ENCODE results near the gene GRK5. TPM values are rescaled to one million over a fixed set of nuclear protein-coding genes. Genes with fewer than 3 reads are reported as not detected.
A peak's percentile ranks its signal among the peaks of the same experiment; 100 is the strongest.

GRK5 gene
- total and polyA plus RNA-seq, 9 of the 15 experiments (the other 6 are each of a cell fraction or from before 2014, with no cell fraction given): 0.46 to 0.83 (median 0.67) TPM; not detected in 2

GRCh38 chr10:119190954-119191785 is 16.2 kb upstream of the GRK5 start (continued):
- TF ChIP-seq ZNF436 (CRISPR knock-in tag; IDR thresholded peaks at IDR 0.05) (no peak), ZBTB8A (IDR thresholded peaks at IDR 0.05; ENCODE audit: partially characterized antibody) (no peak), MAFF (IDR thresholded peaks at IDR 0.05; ENCODE audit: low read length) (no peak), ARHGAP35 (IDR thresholded peaks at IDR 0.05; ENCODE audit: partially characterized antibody) (peak; percentile 46), ZNF12 (CRISPR knock-in tag; IDR thresholded peaks at IDR 0.05) (no peak), IRF1 (CRISPR knock-in tag; IDR thresholded peaks at IDR 0.05; ENCODE audit: borderline replicate concordance) (no peak), ZBTB2 (IDR thresholded peaks at IDR 0.05) (0 out of 2 replicates have a peak, but pooled peaks have one; percentile 37), CEBPZ (IDR thresholded peaks at IDR 0.05; ENCODE audit: borderline replicate concordance, low read depth, low read length) (no peak), CCAR2 (IDR thresholded peaks at IDR 0.05; ENCODE audit: low read depth, low read length) (no peak), U2AF1 (optimal IDR thresholded peaks at IDR 0.05; ENCODE audit: low read depth, low read length) (no peak), EHMT2 (IDR thresholded peaks at IDR 0.05) (0 out of 2 replicates have a peak, but pooled peaks have one; percentile 27), CBX5 (IDR thresholded peaks at IDR 0.05; ENCODE audit: borderline replicate concordance, low read depth) (no peak), PHB2 (IDR thresholded peaks at IDR 0.05; ENCODE audit: low read depth) (0 out of 2 replicates have a peak, but pooled peaks have one; percentile 52), SIN3B (IDR thresholded peaks at IDR 0.05; ENCODE audit: low read depth) (no peak), HDAC1 (IDR thresholded peaks at IDR 0.05) (0 out of 4 replicates have a peak, but pooled peaks of 1 of the 2 experiments have one; percentile 19), THRAP3 (IDR thresholded peaks at IDR 0.05; ENCODE audit: borderline replicate concordance) (peak; percentile 74; the same call in 1 of the 2 replicates), HMG20B (CRISPR knock-in tag; IDR thresholded peaks at IDR 0.05) (no peak), CBFB (CRISPR knock-in tag; IDR thresholded peaks at IDR 0.05) (no peak)
- TF ChIP-seq, protein P1, sequence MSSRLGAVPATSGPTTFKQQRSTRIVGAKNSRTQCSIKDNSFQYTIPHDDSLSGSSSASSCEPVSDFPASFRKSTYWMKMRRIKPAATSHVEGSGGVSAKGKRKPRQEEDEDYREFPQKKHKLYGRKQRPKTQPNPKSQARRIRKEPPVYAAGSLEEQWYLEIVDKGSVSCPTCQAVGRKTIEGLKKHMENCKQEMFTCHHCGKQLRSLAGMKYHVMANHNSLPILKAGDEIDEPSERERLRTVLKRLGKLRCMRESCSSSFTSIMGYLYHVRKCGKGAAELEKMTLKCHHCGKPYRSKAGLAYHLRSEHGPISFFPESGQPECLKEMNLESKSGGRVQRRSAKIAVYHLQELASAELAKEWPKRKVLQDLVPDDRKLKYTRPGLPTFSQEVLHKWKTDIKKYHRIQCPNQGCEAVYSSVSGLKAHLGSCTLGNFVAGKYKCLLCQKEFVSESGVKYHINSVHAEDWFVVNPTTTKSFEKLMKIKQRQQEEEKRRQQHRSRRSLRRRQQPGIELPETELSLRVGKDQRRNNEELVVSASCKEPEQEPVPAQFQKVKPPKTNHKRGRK (tag; IDR thresholded peaks at IDR 0.05): peak; percentile 96
- TF ChIP-seq, protein P2, sequence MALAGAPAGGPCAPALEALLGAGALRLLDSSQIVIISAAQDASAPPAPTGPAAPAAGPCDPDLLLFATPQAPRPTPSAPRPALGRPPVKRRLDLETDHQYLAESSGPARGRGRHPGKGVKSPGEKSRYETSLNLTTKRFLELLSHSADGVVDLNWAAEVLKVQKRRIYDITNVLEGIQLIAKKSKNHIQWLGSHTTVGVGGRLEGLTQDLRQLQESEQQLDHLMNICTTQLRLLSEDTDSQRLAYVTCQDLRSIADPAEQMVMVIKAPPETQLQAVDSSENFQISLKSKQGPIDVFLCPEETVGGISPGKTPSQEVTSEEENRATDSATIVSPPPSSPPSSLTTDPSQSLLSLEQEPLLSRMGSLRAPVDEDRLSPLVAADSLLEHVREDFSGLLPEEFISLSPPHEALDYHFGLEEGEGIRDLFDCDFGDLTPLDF (CRISPR knock-in tag; IDR thresholded peaks at IDR 0.05): no peak

Data from K562 (cell line).